ENCODE results near the gene MYO3B.

DNA sequence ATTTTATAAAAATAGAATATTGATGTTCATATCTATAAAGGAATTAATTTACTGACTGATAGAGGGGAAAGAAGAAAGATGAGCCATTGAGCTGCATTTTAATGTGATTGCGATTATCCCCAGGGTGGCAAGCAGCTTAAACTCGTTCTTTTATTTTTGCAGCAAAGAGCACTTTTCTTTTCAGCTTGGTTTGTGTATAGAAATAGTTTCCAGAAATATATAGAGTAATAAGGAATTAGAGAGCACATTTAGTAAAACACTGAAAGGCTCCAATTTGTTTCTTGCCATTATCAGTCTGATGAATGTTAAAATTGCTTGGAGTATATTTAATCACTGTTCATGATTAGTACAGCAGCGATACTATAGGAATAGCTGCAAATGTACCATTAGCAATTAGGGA, 119.5 kb downstream of the MYO3B start:
- no peak for TF ChIP-seq POLR2A (IDR thresholded peaks at IDR 0.05)
- TF ChIP-seq CTCF (IDR thresholded peaks at IDR 0.05), result no peak
